GM18909 (cell line): Measurements from ENCODE around the gene NBPF19.
"Not testable (repeated sequence)": the region's sequence is repeated elsewhere in the genome, so short reads cannot be mapped to it uniquely, and the experiment has no call there.

Experiments used
- ATAC-seq: cut with Tn5 transposase; IDR thresholded peaks from one replicate; pipeline ENCODE4 v1.9.1; 2021; ENCODE audit warnings: mild to moderate bottlenecking; ENCODE audit not compliant: unreplicated experiment, poor library complexity

NBPF19 gene, protein sequence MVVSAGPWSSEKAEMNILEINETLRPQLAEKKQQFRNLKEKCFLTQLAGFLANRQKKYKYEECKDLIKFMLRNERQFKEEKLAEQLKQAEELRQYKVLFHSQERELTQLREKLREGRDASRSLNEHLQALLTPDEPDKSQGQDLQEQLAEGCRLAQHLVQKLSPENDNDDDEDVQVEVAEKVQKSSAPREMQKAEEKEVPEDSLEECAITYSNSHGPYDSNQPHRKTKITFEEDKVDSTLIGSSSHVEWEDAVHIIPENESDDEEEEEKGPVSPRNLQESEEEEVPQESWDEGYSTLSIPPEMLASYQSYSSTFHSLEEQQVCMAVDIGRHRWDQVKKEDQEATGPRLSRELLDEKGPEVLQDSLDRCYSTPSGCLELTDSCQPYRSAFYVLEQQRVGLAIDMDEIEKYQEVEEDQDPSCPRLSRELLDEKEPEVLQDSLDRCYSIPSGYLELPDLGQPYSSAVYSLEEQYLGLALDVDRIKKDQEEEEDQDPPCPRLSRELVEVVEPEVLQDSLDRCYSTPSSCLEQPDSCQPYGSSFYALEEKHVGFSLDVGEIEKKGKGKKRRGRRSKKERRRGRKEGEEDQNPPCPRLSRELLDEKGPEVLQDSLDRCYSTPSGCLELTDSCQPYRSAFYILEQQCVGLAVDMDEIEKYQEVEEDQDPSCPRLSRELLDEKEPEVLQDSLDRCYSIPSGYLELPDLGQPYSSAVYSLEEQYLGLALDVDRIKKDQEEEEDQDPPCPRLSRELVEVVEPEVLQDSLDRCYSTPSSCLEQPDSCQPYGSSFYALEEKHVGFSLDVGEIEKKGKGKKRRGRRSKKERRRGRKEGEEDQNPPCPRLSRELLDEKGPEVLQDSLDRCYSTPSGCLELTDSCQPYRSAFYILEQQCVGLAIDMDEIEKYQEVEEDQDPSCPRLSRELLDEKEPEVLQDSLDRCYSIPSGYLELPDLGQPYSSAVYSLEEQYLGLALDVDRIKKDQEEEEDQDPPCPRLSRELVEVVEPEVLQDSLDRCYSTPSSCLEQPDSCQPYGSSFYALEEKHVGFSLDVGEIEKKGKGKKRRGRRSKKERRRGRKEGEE (N-terminal part only)

DNA sequence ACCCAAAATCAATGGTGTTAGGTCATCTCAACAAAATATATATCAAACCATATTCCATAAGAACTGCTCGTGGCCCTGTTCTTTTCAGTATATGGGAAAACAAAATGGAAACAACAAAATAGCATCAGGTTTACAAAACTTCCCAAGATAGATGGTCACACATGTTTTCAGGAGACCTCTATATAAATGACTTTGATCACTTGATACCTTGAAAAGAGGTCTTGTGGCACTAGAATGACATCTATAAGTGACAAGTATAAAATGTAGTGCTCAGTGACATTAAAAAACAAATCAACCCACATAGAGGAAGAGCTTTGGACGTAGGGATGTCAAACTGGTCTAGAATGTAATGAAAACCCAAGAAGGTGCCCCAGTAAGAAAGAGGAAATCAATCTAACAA lies at the start of gene NBPF19:
TSS of gene NBPF19 (plus strand) at position 301 of the 400 bp plus-strand sequence. CDS start 888 bp downstream, outside the sequence.
- ATAC-seq, result not testable (repeated sequence)

DNA sequence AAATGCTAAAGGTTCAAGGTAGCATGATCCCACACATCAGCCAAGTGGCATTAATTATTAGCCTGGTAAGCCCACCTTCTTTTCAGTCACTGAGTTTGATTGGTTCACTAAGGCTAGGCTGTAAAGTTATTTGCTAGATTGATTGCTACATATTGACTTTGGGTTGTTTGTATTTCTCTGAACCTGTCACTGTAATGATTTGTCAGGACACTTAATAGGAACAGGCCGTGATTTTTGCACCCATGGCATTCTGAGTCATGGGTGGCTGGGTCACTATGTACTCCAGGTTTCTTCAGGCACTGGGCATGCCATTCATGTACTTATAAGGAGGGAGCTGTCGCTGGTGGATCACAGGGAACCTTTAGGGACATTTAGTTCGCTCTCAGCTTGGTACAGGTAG lies 46.5 kb upstream of the NBPF19 start:
- ATAC-seq, result not testable (repeated sequence)

DNA sequence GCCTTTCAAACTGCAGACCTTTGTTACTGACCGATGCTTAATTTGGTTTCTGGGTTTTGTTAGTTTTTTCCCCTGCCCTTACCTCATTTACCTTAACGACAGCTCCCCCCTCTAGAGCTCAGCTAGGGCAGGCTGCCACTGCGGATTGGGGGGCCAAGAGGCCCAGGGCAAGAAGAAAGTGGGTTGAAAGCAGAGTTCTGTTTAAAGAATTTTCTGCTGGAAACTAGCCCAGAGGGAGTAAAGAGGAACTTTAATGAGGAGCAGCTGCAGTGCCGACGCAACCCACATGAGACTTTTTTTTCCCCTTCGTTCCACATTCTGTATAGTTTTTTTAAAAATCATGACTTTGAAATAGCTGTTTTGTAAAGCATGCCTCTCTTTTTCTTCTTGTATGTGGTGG lies 29.4 kb upstream of the NBPF19 start:
- not testable (repeated sequence) for ATAC-seq

DNA sequence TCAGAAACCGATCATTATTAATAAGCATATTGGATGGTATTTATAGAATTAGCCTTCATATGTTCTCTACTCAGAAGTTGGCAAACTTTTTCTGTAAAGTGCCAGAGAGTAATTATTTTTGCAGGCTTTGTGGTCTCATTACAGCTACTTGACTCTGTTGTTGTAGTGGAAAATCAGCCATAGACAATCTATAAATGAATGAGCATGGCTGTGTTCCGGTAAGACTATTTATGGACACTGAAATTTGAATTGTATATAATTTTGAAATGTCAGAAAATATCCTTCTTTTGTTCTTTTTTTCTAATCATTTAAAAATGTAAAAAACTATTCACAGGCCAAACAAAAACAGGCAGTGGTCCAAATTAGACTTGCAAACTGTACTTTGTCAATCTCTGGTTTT lies 22.6 kb upstream of the NBPF19 start:
- not testable (repeated sequence) for ATAC-seq

DNA sequence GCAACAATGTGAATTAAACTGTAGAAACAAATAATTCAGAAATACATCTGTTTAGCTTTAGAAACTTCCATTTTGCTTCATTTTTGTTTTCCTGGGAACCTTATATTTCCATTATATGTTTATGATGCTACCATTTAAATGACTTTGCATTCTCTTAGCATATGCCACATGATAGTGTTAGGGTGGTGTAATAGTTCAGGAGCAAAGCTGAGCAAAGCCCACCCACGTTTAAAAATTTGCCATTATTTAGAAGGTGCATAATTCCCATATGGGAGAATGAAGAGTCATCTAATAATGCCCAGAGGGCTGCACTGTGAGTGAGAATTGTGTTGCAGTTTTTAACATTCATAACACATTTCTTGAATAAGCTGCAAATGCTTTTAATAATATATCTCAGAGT lies 22.2 kb upstream of the NBPF19 start:
- not testable (repeated sequence) for ATAC-seq

DNA sequence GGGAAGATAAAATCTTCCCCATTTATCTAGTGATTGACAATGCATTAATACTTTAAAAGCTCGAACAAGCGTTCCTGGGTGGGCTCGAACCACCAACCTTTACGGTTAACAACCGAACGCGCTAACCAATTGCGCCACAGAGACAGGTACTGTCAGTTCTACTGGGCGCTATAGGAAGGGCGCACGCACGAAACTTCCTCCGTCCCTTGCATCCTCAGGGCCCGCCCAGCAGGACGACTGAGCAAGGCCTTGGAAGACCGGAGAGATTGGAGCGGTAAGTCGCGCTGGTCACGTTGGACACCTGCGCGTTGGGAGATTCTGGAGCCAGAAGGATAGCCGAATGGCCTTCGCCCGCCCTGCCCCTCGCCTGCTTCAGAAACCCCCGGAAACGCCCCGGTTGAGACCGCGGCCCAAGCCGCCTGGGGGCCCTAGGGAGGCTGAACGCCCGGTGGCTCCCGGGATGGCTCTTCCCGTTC lies 83.5 kb downstream of the NBPF19 start:
- ATAC-seq, result not testable (repeated sequence)

DNA sequence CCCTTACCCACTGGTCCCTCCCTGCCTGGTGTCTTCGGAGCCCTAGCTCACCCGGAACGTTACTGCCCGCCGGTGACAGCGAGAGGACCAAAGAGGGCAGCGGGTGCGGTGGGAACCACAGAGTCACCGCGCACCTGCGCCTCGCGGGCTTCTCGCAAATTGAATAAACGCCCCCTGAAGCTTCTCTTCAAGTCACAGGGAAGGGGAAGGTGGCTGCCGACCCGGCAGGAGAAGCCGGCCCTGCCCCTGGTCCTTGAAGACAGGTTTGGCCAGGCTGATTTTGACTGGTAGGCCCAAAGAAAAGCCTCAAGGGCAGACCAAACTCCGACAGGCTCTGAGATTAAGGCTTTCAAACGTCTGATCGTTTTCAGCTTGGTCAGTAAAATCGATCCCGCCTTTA lies 87.0 kb downstream of the NBPF19 start:
- ATAC-seq, result not testable (repeated sequence)

DNA sequence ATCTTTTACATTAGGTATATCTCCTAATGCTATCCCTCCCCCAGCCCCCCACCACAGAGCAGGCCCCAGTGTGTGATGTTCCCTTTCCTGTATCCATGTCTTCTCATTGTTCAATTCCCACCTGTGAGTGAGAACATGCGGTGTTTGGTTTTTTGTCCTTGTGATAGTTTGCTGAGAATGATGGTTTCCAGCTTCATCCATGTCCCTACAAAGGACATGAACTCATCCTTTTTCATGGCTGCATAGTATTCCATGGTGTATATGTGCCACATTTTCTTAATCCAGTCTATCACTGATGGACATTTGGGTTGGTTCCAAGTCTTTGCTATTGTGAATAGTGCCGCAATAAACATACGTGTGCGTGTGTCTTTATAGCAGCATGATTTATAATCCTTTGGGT lies 90.6 kb downstream of the NBPF19 start:
- ATAC-seq, result not testable (repeated sequence)

DNA sequence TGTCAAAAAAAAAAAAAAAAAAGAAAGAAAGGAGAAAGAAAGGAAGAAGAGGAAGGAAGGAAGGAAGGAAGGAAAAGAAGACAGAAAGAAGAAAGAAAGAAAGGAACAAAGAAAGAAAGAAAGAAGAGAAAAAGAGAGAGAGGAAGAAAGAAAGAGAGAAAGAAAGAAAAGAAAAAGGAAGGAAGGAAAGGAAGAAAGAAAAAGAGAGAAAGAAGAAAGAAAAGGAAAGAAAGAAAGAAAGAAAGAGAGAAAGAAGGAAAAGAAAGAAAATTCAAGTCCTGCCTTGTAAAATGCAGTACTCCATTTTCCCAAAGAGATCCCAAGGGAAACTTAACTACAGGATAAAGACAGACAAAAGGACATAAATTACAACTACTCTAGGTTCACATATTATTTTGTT lies 97.9 kb downstream of the NBPF19 start:
- ATAC-seq, result not testable (repeated sequence)

DNA sequence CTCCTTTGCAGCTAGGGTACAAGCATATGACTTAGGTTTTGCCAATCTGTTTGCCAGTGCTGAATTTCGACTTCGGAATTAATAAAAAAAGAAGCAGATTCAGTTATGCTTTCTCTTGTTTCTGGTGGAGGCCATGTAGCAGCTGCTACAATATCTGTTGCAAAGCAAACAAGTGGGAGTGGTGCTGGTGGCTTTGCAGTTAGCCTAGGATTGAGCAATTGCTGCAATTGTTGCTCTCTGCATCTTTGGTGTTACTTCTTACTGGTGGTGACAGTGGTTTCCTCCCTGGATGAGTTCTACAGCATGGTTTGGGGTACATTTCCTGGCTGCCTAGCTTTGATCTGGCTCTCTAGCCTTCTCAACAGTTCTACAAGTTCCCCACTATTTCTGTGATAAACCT lies 110.7 kb downstream of the NBPF19 start:
- not testable (repeated sequence) for ATAC-seq
